Upper lobe of right lung (tissue), 1 donor: ENCODE data around the gene LAMC3. TPM values are rescaled to one million over a fixed set of nuclear protein-coding genes. Genes with fewer than 3 reads are reported as not detected.

Experiments
- ATAC-seq: fragments of 200-7000 bp; cut with Tn5 transposase; one replicate; pipeline ENCODE4 v1.9.1; 2020; ENCODE audit warnings: mild to moderate bottlenecking, moderate library complexity
- DNase-seq: peaks from one replicate; pipeline ENCODE4 v3.0.0-alpha.2; 2020
- H3K27ac ChIP-seq: fragments of 200-600 bp; one replicate; pipeline ENCODE4 v1.8.0; 2022
- H3K27me3 ChIP-seq: fragments of 200-600 bp; one replicate; pipeline ENCODE4 v1.8.0; 2022; ENCODE audit warnings: mild to moderate bottlenecking
- H3K36me3 ChIP-seq: fragments of 200-600 bp; one replicate; pipeline ENCODE4 v1.8.0; 2022
- H3K4me1 ChIP-seq: fragments of 200-600 bp; one replicate; pipeline ENCODE4 v1.8.0; 2022
- H3K4me3 ChIP-seq: fragments of 200-600 bp; one replicate; pipeline ENCODE4 v1.8.0; 2022; ENCODE audit warnings: mild to moderate bottlenecking
- H3K9me3 ChIP-seq: fragments of 200-600 bp; one replicate; pipeline ENCODE4 v1.8.0; 2022
- CTCF ChIP-seq: fragments of 200-600 bp; IDR thresholded peaks from one replicate; pipeline ENCODE4 v1.8.0; 2022; ENCODE audit warnings: antibody characterized with exemption
- intact Hi-C: fragments of 100-400 bp; cut with DNase I; formaldehyde crosslinking; loops from one replicate; pipeline ENCODE4 v1.11.0; 2022
- total RNA-seq: library from RNA; stranded (reverse); fragmentation: NEBNext Ultra II Directional; extraction: Animal tissue kit (Norgen Biotek cat#: 25700); gene quantifications from one replicate; pipeline ENCODE4 v1.2.1, GENCODE V29; 2021
- donor health status: DM: no; HTN: yes; CAD: no; lungs with severe emphysema.

LAMC3 gene
- total RNA-seq, 1 donor from 2014 or later: 28.5 TPM

GRCh38 chr9:131015112-131015511 is 6.1 kb downstream of the LAMC3 start:
- intact Hi-C loops: no loop called here
- DNase-seq (no peak), ATAC-seq (no peak)
- no peak for TF ChIP-seq CTCF
- no peaks in the 10 kb centered on the region for H3K9me3 ChIP-seq
- no peak overlapping the region for H3K4me3 ChIP-seq
- H3K36me3 ChIP-seq: no peaks in the 10 kb centered on the region
- H3K27ac ChIP-seq: no peak overlapping the region
- H3K4me1 ChIP-seq: no peaks in the 10 kb centered on the region
- H3K27me3 ChIP-seq: peaks cover 33% of the 10 kb centered on the region

DNA sequence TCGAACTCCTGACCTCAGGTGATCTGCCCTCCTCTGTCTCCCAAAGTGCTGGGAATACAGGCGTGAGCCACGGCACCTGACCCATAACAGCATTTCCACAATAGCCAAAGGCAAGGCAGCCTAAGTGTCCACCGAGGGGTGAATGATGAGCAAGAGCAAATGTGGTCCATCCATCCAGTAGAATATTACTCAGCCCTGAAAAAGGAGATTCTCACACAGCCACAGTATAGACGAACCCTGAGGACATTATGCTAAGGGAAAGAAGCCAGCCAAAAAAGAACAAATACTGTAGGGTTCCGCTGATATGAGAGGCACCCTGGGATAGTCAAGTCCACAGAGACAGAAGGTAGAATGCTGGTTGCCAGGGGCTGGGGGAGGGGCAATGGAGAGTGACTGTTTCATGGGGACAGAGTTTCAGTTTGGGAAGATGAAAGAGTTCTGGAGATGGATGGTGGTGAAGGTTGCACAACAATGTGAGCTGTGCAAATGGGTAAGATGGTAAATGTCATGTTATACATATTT is 7.0 kb downstream of the LAMC3 start:
- Histone ChIP-seq H3K27me3 (peaks cover 26% of the 10 kb centered on the region), H3K9me3 (no peaks in the 10 kb centered on the region), H3K36me3 (no peaks in the 10 kb centered on the region), H3K27ac (no peak overlapping the region), H3K4me1 (no peaks in the 10 kb centered on the region), H3K4me3 (no peak overlapping the region)
- intact Hi-C loops: no loop called here
- DNase-seq: no peak
- ATAC-seq: no peak
- no peak for TF ChIP-seq CTCF

- no peaks in the 10 kb centered on the region for H3K4me1 ChIP-seq
- DNase-seq: no peak
- H3K9me3 ChIP-seq: no peaks in the 10 kb centered on the region
- H3K4me3 ChIP-seq: no peak overlapping the region
- no peak for ATAC-seq
- H3K36me3 ChIP-seq: no peaks in the 10 kb centered on the region
- TF ChIP-seq CTCF: no peak
- peaks cover 22% of the 10 kb centered on the region for H3K27me3 ChIP-seq
- intact Hi-C loops: no loop called here
- no peak overlapping the region for H3K27ac ChIP-seq
These were observed 8.1 kb downstream of the LAMC3 start for GRCh38 chr9:131017067-131017466.

DNA sequence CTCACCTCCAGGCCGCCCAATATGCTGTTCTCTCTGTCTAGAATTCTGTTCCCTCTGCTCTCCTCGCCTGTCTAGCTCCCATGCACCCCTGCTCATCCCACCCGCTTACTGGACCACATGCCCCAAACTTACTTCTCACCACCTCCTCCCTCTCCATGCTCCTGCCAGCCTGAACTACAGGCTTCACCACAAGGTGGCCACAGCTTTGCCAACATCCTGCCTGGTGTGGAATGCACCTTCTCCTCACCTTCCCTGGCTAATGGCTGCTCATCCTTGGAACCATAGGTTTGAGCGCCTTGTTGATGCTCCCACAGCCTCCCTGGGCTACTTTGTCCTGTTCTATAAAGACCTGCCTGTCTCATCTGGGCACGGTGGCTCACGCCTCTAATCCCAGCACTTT is 9.6 kb downstream of the LAMC3 start:
- Histone ChIP-seq H3K9me3 (no peaks in the 10 kb centered on the region), H3K27ac (no peak overlapping the region), H3K27me3 (peaks cover 22% of the 10 kb centered on the region), H3K36me3 (no peaks in the 10 kb centered on the region), H3K4me1 (no peaks in the 10 kb centered on the region), H3K4me3 (no peak overlapping the region)
- intact Hi-C loops: no loop called here
- DNase-seq (no peak), ATAC-seq (no peak)
- no peak for TF ChIP-seq CTCF

- Histone ChIP-seq H3K27ac (peak overlapping the region; percentile 61), H3K36me3 (no peaks in the 10 kb centered on the region), H3K9me3 (no peaks in the 10 kb centered on the region), H3K4me3 (no peak overlapping the region), H3K4me1 (no peaks in the 10 kb centered on the region), H3K27me3 (peaks cover 22% of the 10 kb centered on the region)
- peak; percentile 56 for ATAC-seq
- DNase-seq: no peak
- intact Hi-C loops: no loop called here
- TF ChIP-seq CTCF: no peak
These were observed 10.6 kb downstream of the LAMC3 start for GRCh38 chr9:131019388-131020239.
